Muscle of leg (tissue), 11 donors: ENCODE data around the gene DFFB. TPM values are rescaled to one million over a fixed set of nuclear protein-coding genes. Genes with fewer than 3 reads are reported as not detected.
A peak's percentile ranks its signal among the peaks of the same experiment; 100 is the strongest.

ENCODE experiments used
- DNase-seq: peaks from one replicate; pipeline ENCODE4 v3.0.0; 2013
- H3K27ac ChIP-seq: one replicate; pipeline ENCODE4 v1.5.1; 2013; ENCODE audit warnings: mild to moderate bottlenecking, low read length, control low read depth
- H3K27me3 ChIP-seq: one replicate; pipeline ENCODE4 v1.6.1; 2013; ENCODE audit warnings: low read length; ENCODE audit not compliant: control insufficient read depth, insufficient read depth
- H3K36me3 ChIP-seq: one replicate; pipeline ENCODE4 v1.6.1; 2013; ENCODE audit warnings: low read length; ENCODE audit not compliant: control insufficient read depth, insufficient read depth
- H3K4me1 ChIP-seq: one replicate; pipeline ENCODE4 v1.6.1; 2013; ENCODE audit warnings: low read length; ENCODE audit not compliant: control insufficient read depth, insufficient read depth
- H3K4me3 ChIP-seq: one replicate; pipeline ENCODE4 v1.5.1; 2013; ENCODE audit warnings: low read length, control low read depth
- H3K9me3 ChIP-seq: replicated peaks from 2 replicates; pipeline ENCODE4 v1.6.1; 2013; ENCODE audit warnings: low read depth, low read length; ENCODE audit not compliant: control insufficient read depth
- WGBS: methylation state at CpG from one replicate; pipeline ENCODE4 v1.1.5; 2013; ENCODE audit warnings: missing lambda C conversion rate; ENCODE audit not compliant: insufficient coverage; 5-methylcytosine and 5-hydroxymethylcytosine counted together
- polyA plus RNA-seq, 8 donors: library from polyadenylated mRNA; unstranded; fragments of 120-200 nt; gene quantifications; one replicate each; pipeline versions ENCODE4 v1.2.1 to v1.2.3, GENCODE V29; 2013; ENCODE audit warnings: inconsistent platforms in 1 of 8, low replicate concordance in 1 of 8; ENCODE audit not compliant: insufficient read length in 8 of 8, insufficient read depth in 1 of 8
- total RNA-seq: library from RNA; stranded (reverse); fragments of 120-200 nt; gene quantifications from one replicate; pipeline ENCODE4 v1.2.4, GENCODE V29; 2013

The DFFB gene
- total and polyA plus RNA-seq, 9 donors = 4.3 to 6.8 (median 5.1) TPM

DNA sequence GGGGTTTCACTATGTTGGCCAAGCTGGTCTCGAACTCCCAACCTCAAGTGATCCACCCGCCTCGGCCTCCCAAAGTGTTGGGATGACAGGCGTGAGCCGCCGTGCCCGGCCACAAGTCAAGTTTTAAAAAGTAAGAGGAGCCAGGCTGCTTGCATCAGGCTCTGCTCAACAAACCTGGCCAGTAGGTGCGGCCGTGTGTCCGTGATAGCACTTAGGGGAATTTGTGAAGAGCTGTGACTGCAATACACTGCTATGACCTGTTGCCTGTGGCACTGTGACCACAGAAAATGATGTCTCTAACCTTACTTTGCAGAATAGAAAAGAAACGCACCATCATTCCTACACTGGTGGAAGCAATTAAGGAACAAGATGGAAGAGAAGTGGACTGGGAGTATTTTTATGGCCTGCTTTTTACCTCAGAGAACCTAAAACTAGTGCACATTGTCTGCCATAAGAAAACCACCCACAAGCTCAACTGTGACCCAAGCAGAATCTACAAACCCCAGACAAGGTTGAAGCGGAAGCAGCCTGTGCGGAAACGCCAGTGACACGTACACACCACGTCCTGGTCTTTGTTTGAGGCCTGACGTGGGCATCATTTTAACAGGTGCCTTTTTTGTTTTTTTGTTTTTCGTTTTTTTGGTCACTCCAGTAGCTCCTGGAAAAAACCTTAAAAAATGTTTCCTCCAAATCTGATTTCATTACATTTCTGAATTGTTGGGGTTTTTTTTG is 26.1 kb downstream of the DFFB start:
- peaks cover 59% of the 10 kb centered on the region for H3K36me3 ChIP-seq
- no peak overlapping the region for H3K4me3 ChIP-seq
- DNase-seq = no peak
- no peaks in the 10 kb centered on the region for H3K27me3 ChIP-seq
- whole genome bisulfite sequencing = 91% methylated on average over 15 of the region's 18 CpGs
- H3K4me1 ChIP-seq = no peaks in the 10 kb centered on the region
- no peak overlapping the region for H3K27ac ChIP-seq
- H3K9me3 ChIP-seq = peaks cover 7% of the 10 kb centered on the region

GRCh38 chr1:3884966-3885365 is 27.7 kb downstream of the DFFB start:
- Histone ChIP-seq H3K27ac (no peak overlapping the region), H3K9me3 (no peaks in the 10 kb centered on the region), H3K27me3 (no peaks in the 10 kb centered on the region), H3K4me3 (no peak overlapping the region), H3K4me1 (no peaks in the 10 kb centered on the region), H3K36me3 (peaks cover 58% of the 10 kb centered on the region)
- WGBS = 75% methylated on average over 11 of the region's 13 CpGs
- DNase-seq = no peak

DNA sequence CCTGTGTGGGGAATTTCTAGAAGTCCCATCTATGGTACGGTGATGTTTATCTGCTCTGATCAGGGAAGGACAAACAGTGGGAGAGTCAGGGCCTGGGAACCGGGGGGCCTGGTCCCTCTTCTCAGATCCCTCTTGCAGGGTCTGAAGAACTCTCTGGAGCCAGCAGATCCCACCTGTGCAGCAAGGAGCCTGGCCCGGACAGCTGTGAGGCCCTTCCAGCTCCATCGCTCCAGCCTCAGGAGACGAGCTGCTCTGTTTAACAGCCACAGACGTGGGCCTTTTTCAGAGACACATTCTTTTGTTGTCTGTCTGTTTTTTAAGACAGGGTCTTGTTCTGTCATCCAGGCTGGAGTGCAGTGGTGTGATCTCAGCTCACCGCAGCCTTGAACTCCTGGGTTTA is 28.3 kb downstream of the DFFB start:
- H3K36me3 ChIP-seq = peaks cover 58% of the 10 kb centered on the region
- no peaks in the 10 kb centered on the region for H3K27me3 ChIP-seq
- H3K9me3 ChIP-seq = no peaks in the 10 kb centered on the region
- 67% methylated on average over 5 of the region's 7 CpGs for WGBS
- no peak overlapping the region for H3K4me3 ChIP-seq
- no peaks in the 10 kb centered on the region for H3K4me1 ChIP-seq
- H3K27ac ChIP-seq = no peak overlapping the region
- no peak for DNase-seq

DNA sequence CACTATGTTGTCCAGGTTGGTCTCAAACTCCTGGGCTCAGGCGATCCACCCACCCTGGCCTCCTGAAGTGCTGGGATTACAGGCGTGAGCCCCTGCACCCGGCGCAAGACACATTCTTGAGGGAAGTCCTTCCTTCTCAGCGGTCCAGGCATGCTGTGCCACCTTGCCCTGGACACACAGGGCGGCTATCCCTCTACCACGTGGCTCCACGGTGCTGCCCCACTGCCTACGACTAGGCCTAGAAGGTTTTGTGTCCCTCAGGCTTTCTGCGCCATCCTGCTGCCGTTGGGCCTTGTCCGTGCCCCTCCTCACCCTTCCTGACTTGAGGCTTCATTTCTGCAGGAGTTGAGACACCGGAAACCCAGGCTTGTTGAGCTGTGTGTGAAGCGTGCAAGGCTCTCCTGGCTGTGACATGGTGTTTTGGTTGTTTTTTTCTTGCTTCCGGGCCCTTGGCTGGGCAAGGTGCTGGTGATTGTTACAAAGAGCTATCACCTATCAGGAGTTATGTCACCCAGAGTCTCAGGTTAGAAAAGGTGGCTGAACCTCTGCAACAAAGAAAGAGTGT is 28.9 kb downstream of the DFFB start:
- no peak for DNase-seq
- peaks cover 58% of the 10 kb centered on the region for H3K36me3 ChIP-seq

DNA sequence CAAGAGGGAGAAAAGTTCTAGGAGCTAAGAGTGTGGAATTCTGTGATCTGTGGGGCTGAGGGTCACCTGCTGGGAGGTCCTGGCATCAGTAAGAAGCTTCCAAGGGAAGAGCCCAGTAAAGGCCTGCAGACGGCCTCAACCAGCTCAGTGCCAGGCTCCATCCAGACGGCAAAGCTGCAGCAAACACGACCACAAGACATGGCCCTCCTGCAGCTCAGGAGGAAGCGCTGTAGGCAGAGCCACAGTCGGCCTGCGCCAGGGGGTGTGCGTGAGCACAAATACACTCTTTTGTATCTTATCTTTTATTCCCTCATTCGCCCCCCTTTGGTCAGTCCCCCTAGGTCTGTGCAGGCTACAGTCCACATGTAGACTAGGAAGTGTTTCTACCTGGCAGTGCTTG is 29.4 kb downstream of the DFFB start:
- Histone ChIP-seq H3K4me3 (no peak overlapping the region), H3K4me1 (no peaks in the 10 kb centered on the region), H3K27me3 (no peaks in the 10 kb centered on the region), H3K27ac (no peak overlapping the region), H3K9me3 (no peaks in the 10 kb centered on the region), H3K36me3 (peaks cover 60% of the 10 kb centered on the region)
- 90% methylated on average over 4 of the region's 8 CpGs for WGBS
- no peak for DNase-seq

More for the DNA sequence above, 28.9 kb downstream of the DFFB start:
- no peaks in the 10 kb centered on the region for H3K4me1 ChIP-seq
- H3K4me3 ChIP-seq = no peak overlapping the region
- H3K27me3 ChIP-seq = no peaks in the 10 kb centered on the region
- no peaks in the 10 kb centered on the region for H3K9me3 ChIP-seq
- 94% methylated on average over 14 of the region's 15 CpGs for WGBS
- no peak overlapping the region for H3K27ac ChIP-seq

- DNase-seq = no peak
- no peaks in the 10 kb centered on the region for H3K9me3 ChIP-seq
- 83% methylated on average over 15 of the region's 15 CpGs for WGBS
- no peak overlapping the region for H3K4me3 ChIP-seq
- peaks cover 5% of the 10 kb centered on the region for H3K4me1 ChIP-seq
- H3K36me3 ChIP-seq = peaks cover 61% of the 10 kb centered on the region
- no peak overlapping the region for H3K27ac ChIP-seq
- no peaks in the 10 kb centered on the region for H3K27me3 ChIP-seq
These were observed 31.0 kb downstream of the DFFB start for GRCh38 chr1:3888301-3888700.

DNA sequence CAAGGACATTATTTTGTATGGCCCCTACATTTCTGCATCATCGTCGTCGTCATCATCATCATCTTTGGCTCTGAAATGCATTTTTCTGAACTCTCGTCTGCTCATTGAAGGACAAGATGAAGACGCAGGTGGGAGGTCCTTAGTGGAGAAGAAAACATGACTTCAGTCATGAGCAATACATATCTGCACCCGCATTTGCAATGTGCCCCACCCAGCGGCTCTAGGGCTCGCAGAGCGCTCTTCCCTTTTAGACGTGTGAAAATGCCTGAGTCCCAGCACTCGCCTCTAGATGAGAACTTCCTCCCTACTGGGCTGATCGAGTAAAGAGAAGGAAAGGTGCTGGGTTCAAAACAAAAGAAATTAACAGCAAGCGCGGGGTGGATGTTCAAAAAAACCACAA is 32.7 kb downstream of the DFFB start:
- WGBS = no CpG with 5 or more reads among the region's 14 CpGs
- Histone ChIP-seq H3K4me1 (peaks cover 5% of the 10 kb centered on the region), H3K36me3 (peaks cover 49% of the 10 kb centered on the region), H3K27ac (no peak overlapping the region), H3K27me3 (no peaks in the 10 kb centered on the region), H3K9me3 (no peaks in the 10 kb centered on the region), H3K4me3 (no peak overlapping the region)
- DNase-seq = no peak

DNA sequence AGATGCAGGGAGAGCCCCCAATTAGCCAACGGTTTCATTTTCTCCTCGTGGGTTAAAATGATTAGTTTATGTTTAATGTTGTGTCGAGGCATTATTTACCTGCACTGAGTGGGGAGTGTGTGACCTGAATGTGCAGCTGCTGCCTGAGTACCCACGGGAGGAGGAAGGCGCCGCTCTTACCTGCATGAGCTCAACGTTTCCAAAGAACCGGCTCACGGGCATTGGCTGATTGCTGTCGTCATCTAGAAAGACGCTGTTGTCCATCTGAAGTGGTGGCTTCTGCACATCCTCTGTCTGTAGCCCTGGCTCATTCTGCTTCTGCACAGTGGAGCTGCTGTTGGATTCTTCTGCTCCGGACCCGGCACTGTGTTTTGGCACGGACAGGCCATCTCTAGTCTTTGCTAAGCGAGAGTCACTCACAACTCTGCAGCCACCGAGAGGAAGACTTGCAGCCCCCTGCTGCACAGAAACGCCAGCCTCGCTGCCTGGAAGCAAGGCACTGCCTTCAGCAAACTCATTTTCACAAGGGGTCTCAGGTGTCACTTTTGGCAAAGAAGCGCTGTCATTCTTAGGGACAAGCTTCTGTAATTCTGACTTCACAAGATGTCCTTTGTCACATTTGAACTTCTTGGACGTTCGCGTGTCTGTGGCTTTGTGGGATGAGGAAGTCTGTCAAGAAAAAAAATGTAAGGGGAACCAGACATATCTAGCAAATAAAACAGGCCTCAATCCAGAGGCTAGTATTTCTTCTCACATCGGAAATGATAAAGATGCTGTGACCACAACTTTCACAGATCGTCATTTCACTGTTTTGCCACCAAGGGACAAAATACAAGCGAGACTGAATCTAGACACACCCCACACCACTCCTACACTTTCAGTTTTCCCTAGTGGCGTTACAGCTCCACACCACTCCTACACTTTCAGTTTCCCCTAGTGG is 33.4 kb downstream of the DFFB start:
- Histone ChIP-seq H3K9me3 (no peaks in the 10 kb centered on the region), H3K4me3 (no peak overlapping the region), H3K36me3 (peaks cover 50% of the 10 kb centered on the region), H3K27me3 (no peaks in the 10 kb centered on the region), H3K27ac (no peak overlapping the region), H3K4me1 (peaks cover 5% of the 10 kb centered on the region)
- peak; percentile 36 for DNase-seq
- WGBS = 93% methylated on average over 21 of the region's 26 CpGs

DNA sequence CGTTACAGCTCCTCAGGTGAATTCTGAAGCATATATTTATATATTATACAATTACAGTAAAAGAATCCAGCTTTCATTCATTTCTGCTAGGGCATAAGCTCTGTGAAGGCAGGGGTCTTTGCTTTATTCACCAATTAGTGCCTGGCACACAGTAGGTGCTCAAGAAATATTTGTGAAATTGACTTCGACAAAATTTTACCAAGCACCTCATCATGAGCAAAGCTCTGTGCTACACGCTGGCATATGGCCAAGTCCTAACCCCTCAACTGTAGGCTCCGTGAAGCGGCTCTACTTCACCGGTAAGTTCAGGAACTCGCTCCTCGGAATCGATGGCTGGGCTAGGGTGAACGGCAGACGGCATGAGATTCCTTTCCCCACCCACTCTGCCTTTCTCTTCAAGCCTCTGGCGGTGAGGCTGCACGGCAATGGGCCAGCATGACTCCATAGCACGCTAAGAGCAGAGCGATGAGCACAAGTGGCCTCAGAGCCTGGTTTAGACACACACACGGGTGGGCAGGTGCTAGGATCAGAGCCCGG is 34.1 kb downstream of the DFFB start:
- no peaks in the 10 kb centered on the region for H3K9me3 ChIP-seq
- H3K27ac ChIP-seq = no peak overlapping the region
- H3K27me3 ChIP-seq = no peaks in the 10 kb centered on the region
- no peak overlapping the region for H3K4me3 ChIP-seq
- H3K36me3 ChIP-seq = peaks cover 43% of the 10 kb centered on the region
- no peak for DNase-seq
- 91% methylated on average over 16 of the region's 17 CpGs for WGBS
- peaks cover 5% of the 10 kb centered on the region for H3K4me1 ChIP-seq

- Histone ChIP-seq H3K4me3 (no peak overlapping the region), H3K27me3 (no peaks in the 10 kb centered on the region), H3K36me3 (peaks cover 38% of the 10 kb centered on the region), H3K9me3 (peaks cover 3% of the 10 kb centered on the region), H3K27ac (no peak overlapping the region), H3K4me1 (peaks cover 5% of the 10 kb centered on the region)
- DNase-seq = no peak
- 79% methylated on average over 10 of the region's 14 CpGs for WGBS
These were observed 35.5 kb downstream of the DFFB start for GRCh38 chr1:3892748-3893147.
